OCI-LY1 (cell line): ENCODE measurements around the gene SERINC3.

Experiments
- EZH2 ChIP-seq: fragments of 200-600 bp; sonication (generic), shearing (Covaris generic); IDR thresholded peaks from 2 replicates; pipeline ENCODE4 v1.8.0; 2017; ENCODE audit warnings: borderline replicate concordance, mixed run types, mild to moderate bottlenecking, antibody characterized with exemption, low read length, moderate library complexity, mixed read lengths
- TF ChIP-seq, protein P1 (sequence below): fragments of 200-600 bp; sonication (generic), shearing (Covaris generic); IDR thresholded peaks from 2 replicates; pipeline ENCODE4 v1.5.1; 2017; ENCODE audit warnings: mild to moderate bottlenecking, antibody characterized with exemption, low read length, moderate library complexity, mixed read lengths

DNA sequence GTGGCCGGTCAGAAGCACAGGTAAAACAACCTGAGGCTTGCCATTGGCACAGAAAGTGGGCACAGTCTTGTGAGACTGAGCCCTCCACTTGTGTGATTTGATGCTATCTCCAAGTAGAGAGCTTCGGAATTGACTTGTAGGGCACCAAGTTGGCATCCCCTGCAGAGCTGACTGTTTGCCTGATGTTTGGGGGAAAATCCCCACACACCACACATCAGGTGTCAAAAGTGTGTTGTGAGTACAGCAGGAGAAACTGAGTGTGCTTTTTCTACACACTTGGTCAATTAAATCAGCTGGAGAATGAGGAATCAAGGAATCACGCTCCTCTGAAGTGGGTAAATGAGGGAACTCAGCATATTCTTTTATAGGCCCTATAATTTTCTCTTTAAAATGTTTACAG is 989 bp downstream of the SERINC3 start:
- TF ChIP-seq EZH2, result no peak
- TF ChIP-seq, protein P1, sequence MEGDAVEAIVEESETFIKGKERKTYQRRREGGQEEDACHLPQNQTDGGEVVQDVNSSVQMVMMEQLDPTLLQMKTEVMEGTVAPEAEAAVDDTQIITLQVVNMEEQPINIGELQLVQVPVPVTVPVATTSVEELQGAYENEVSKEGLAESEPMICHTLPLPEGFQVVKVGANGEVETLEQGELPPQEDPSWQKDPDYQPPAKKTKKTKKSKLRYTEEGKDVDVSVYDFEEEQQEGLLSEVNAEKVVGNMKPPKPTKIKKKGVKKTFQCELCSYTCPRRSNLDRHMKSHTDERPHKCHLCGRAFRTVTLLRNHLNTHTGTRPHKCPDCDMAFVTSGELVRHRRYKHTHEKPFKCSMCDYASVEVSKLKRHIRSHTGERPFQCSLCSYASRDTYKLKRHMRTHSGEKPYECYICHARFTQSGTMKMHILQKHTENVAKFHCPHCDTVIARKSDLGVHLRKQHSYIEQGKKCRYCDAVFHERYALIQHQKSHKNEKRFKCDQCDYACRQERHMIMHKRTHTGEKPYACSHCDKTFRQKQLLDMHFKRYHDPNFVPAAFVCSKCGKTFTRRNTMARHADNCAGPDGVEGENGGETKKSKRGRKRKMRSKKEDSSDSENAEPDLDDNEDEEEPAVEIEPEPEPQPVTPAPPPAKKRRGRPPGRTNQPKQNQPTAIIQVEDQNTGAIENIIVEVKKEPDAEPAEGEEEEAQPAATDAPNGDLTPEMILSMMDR, result no peak
